Colonic mucosa (tissue), 4 donors: ENCODE results near the gene LST1. TPM values are rescaled to one million over a fixed set of nuclear protein-coding genes. Genes with fewer than 3 reads are reported as not detected.

ENCODE experiments used
- DNase-seq: peaks from one replicate; pipeline ENCODE4 v3.0.0-alpha.2; 2020
- H3K27ac ChIP-seq: fragments of 200-600 bp; one replicate; pipeline ENCODE4 v1.8.0; 2021
- H3K27me3 ChIP-seq: fragments of 200-600 bp; one replicate; pipeline ENCODE4 v1.8.0; 2021
- H3K36me3 ChIP-seq: fragments of 200-600 bp; one replicate; pipeline ENCODE4 v1.8.0; 2021
- H3K4me1 ChIP-seq: fragments of 200-600 bp; one replicate; pipeline ENCODE4 v1.8.0; 2021; ENCODE audit warnings: mild to moderate bottlenecking
- H3K4me3 ChIP-seq: fragments of 200-600 bp; one replicate; pipeline ENCODE4 v1.8.0; 2021
- H3K9ac ChIP-seq, 2 donors: one replicate each; pipeline ENCODE4 v1.7.0; 2013; ENCODE audit warnings: control low read depth in 2 of 2, low read depth in 2 of 2, low read length in 2 of 2
- H3K9me3 ChIP-seq: fragments of 200-600 bp; one replicate; pipeline ENCODE4 v1.8.0; 2021
- intact Hi-C: fragments of 100-400 bp; cut with DNase I; formaldehyde crosslinking; loops from one replicate; pipeline ENCODE4 v1.14.1; 2022
- total RNA-seq, 2 donors: library from RNA; stranded (reverse); fragmentation: NEBNext Ultra II Directional in 1 of 2; extraction: Animal tissue kit (Norgen Biotek cat#: 25700) in 1 of 2; gene quantifications; one replicate each; pipeline ENCODE4 v1.2.1, GENCODE V29; 2021
- TF ChIP-seq, protein P1 (sequence below): fragments of 200-600 bp; IDR thresholded peaks from one replicate; pipeline ENCODE4 v1.8.0; 2022; ENCODE audit warnings: antibody characterized with exemption, mild to moderate bottlenecking
- donor health status: healthy.
- donor health status: DM: no; HTN: no; CAD: no.
- donor health status: DM: no; HTN: no; CAD: no.

LST1 gene
- total RNA-seq, 2 donors from 2014 or later: 4.8 to 9.2 TPM

- Histone ChIP-seq H3K9me3 (no peaks in the 10 kb centered on the region), H3K27ac (no peak overlapping the region), H3K9ac (no peak overlapping the region), H3K4me3 (no peak overlapping the region), H3K4me1 (no peaks in the 10 kb centered on the region), H3K27me3 (no peaks in the 10 kb centered on the region), H3K36me3 (no peaks in the 10 kb centered on the region)
- TF ChIP-seq, protein P1, sequence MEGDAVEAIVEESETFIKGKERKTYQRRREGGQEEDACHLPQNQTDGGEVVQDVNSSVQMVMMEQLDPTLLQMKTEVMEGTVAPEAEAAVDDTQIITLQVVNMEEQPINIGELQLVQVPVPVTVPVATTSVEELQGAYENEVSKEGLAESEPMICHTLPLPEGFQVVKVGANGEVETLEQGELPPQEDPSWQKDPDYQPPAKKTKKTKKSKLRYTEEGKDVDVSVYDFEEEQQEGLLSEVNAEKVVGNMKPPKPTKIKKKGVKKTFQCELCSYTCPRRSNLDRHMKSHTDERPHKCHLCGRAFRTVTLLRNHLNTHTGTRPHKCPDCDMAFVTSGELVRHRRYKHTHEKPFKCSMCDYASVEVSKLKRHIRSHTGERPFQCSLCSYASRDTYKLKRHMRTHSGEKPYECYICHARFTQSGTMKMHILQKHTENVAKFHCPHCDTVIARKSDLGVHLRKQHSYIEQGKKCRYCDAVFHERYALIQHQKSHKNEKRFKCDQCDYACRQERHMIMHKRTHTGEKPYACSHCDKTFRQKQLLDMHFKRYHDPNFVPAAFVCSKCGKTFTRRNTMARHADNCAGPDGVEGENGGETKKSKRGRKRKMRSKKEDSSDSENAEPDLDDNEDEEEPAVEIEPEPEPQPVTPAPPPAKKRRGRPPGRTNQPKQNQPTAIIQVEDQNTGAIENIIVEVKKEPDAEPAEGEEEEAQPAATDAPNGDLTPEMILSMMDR: no peak
- no peak for DNase-seq
- intact Hi-C loops: no loop called here
Measured at GRCh38 chr6:31568537-31568961, 17.5 kb upstream of the LST1 start.

DNA sequence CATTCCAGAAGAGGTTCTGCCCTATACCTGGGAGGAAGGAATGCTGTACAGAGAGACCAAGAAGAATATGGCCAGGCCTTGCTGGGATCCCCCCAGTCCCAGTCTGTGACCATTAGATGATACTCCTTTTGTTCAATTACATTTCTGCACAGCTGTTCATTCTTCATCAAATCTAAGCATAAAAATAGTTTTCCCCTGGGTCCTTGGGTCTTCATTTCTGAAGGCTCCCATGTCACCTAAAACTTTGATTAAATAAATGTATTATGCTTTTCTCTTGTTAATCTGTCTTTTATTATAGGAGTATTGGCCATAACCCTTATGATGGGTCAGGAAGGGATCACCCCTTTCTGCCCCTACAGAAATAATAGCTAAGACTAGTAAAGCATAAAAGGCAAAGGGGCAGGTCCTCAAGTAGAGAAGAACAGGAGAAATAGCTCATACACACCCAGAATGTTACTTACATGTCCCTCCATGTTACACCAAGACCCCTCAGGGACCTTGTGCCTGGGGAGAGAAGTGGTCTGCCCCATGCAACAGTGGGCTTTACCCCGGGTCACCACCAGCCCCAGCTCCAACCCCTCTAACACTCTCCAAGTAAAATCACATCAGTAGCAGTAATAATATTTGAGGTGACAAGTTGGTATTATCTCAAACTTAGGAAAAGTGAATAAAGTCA lies 16.1 kb upstream of the LST1 start:
- no peak for DNase-seq
- intact Hi-C loops: no loop called here
- Histone ChIP-seq H3K4me3 (no peak overlapping the region), H3K9me3 (no peaks in the 10 kb centered on the region), H3K27me3 (no peaks in the 10 kb centered on the region), H3K4me1 (no peaks in the 10 kb centered on the region), H3K36me3 (no peaks in the 10 kb centered on the region), H3K27ac (no peak overlapping the region), H3K9ac (no peak overlapping the region)
- TF ChIP-seq, protein P1: no peak

DNA sequence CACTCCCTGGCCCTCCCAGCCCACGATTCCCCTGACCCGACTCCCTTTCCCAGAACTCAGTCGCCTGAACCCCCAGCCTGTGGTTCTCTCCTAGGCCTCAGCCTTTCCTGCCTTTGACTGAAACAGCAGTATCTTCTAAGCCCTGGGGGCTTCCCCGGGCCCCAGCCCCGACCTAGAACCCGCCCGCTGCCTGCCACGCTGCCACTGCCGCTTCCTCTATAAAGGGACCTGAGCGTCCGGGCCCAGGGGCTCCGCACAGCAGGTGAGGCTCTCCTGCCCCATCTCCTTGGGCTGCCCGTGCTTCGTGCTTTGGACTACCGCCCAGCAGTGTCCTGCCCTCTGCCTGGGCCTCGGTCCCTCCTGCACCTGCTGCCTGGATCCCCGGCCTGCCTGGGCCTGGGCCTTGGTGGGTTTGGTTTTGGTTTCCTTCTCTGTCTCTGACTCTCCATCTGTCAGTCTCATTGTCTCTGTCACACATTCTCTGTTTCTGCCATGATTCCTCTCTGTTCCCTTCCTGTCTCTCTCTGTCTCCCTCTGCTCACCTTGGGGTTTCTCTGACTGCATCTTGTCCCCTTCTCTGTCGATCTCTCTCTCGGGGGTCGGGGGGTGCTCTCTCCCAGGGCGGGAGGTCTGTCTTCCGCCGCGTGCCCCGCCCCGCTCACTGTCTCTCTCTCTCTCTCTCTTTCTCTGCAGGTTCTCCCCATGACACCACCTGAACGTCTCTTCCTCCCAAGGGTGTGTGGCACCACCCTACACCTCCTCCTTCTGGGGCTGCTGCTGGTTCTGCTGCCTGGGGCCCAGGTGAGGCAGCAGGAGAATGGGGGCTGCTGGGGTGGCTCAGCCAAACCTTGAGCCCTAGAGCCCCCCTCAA lies 13.8 kb upstream of the LST1 start, which contains the start of gene LTA:
LTA (plus strand) TSS at position 249 of the 871 bp plus-strand sequence; CDS start at position 703, 454 bp downstream.
- H3K27ac ChIP-seq: peak within 1 kb of the TSS; percentile 25
- H3K4me1 ChIP-seq: no peaks in the 10 kb centered on the region
- H3K4me3 ChIP-seq: peak within 1 kb of the TSS; percentile 16
- H3K36me3 ChIP-seq: no peaks in the 10 kb centered on the region
- no peaks in the 10 kb centered on the region for H3K9me3 ChIP-seq
- DNase-seq: no peak
- H3K27me3 ChIP-seq: no peaks in the 10 kb centered on the region
- intact Hi-C loops: no loop called here
- TF ChIP-seq, protein P1: no peak
- H3K9ac ChIP-seq: peak within 1 kb of the TSS in 1 of 2 donors; percentile 50

- no peak overlapping the region for H3K9ac ChIP-seq
- DNase-seq: no peak
- no peaks in the 10 kb centered on the region for H3K36me3 ChIP-seq
- intact Hi-C loops: no loop called here
- no peak overlapping the region for H3K4me3 ChIP-seq
- no peaks in the 10 kb centered on the region for H3K27me3 ChIP-seq
- no peaks in the 10 kb centered on the region for H3K4me1 ChIP-seq
- no peaks in the 10 kb centered on the region for H3K9me3 ChIP-seq
- H3K27ac ChIP-seq: no peak overlapping the region
- TF ChIP-seq, protein P1: no peak
Measured at GRCh38 chr6:31573239-31574105, 12.6 kb upstream of the LST1 start.
